Left cardiac atrium (tissue), 4 donors: Measurements from ENCODE around the gene GOLPH3. TPM values are rescaled to one million over a fixed set of nuclear protein-coding genes. Genes with fewer than 3 reads are reported as not detected.
A peak's percentile ranks its signal among the peaks of the same experiment; 100 is the strongest.
"Not testable (repeated sequence)": the region's sequence is repeated elsewhere in the genome, so short reads cannot be mapped to it uniquely, and the experiment has no call there.

Experiments used
- ATAC-seq, 2 donors: fragments of 200-7000 bp; cut with Tn5 transposase; one replicate each; pipeline ENCODE4 v1.9.1; 2020; ENCODE audit warnings: mild to moderate bottlenecking in 2 of 2, moderate library complexity in 2 of 2
- DNase-seq: peaks from one replicate; pipeline ENCODE4 v3.0.0-alpha.2; 2020
- intact Hi-C, 2 donors: fragments of 100-400 bp; cut with DNase I; formaldehyde crosslinking; loops; one replicate each; pipeline versions ENCODE4 v1.14.1 to v1.15.1; 2022 to 2023
- total RNA-seq, 2 donors: library from RNA; stranded (reverse); fragmentation: NEBNext Ultra II Directional; extraction: Animal tissue kit (Norgen Biotek cat#: 25700); gene quantifications; one replicate each; pipeline ENCODE4 v1.2.1, GENCODE V29; 2021
- donor health status: DM: no; HTN: yes; CAD: no.
- donor health status: DM: no; HTN: yes; CAD: no; lungs with severe emphysema.
- donor health status: DM: yes; HTN: yes; CAD: no.
- donor health status: Dilated cardiomyopathy.

GOLPH3 gene
- total RNA-seq, 2 donors from 2014 or later, result 48.0 to 72.2 TPM

DNA sequence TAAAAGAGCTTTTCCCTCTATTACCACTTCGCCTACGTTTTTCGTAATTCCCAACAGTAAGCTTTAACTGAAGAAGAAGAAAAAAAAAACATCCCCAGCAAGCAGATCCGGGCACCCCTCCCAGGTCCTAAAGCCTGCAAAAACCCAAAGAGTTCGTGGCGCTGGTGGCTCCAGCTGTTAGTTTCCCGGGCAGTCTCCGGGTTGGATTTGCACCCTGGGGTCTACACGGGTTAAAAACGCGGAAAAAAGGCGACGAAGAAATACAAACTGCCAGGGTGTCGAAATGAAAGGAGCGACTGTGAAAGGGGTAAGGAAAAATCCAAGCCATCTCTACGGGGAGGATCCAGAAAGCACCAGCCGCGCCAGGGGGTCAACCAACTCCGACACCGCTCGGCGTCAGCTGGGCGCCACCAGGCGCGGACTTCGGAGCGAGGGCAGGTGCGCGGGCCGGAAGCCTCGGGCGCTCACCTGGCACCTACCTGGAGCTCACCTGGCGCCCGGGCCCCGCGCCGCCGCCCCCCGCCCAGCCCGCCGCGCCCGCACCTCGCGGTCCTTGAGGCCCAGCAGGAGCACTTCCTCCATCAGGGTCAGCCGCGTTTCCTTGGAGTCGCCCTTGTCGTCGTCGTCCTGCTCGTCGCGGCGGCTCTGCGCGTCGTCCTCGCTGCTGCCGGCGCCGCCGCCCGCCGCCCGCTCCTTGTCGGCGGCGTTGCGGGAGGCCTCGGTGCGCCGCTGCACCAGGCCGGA is 680 bp downstream of the GOLPH3 start:
- ATAC-seq (peak; percentile 23 to 46), DNase-seq (peak; percentile 66)
- intact Hi-C loops, result loop anchor here in 1 of 2 donors (5.0 kb wide), 1 partner anchor 59 kb away; no protein-coding TSS in a partner anchor

DNA sequence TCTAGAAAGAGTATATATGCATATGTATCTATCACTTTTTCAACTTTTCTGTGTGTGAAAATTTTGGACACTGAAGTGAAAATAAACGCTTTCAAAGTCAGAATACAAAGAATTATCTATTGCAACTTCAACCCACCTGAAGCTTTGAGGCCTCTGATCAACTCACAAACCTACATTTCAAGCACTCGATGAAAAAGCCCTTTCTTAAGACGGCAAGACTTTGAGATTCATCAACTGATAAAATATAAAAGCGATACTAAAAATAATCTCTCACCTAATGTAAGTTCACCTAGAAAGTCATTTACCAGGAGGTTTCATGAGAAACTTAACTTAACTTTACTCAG is 1.2 kb downstream of the GOLPH3 start:
- intact Hi-C loops, result loop anchor here in 1 of 2 donors (5.0 kb wide), 1 partner anchor 59 kb away; no protein-coding TSS in a partner anchor
- ATAC-seq (no peak), DNase-seq (no peak)

DNA sequence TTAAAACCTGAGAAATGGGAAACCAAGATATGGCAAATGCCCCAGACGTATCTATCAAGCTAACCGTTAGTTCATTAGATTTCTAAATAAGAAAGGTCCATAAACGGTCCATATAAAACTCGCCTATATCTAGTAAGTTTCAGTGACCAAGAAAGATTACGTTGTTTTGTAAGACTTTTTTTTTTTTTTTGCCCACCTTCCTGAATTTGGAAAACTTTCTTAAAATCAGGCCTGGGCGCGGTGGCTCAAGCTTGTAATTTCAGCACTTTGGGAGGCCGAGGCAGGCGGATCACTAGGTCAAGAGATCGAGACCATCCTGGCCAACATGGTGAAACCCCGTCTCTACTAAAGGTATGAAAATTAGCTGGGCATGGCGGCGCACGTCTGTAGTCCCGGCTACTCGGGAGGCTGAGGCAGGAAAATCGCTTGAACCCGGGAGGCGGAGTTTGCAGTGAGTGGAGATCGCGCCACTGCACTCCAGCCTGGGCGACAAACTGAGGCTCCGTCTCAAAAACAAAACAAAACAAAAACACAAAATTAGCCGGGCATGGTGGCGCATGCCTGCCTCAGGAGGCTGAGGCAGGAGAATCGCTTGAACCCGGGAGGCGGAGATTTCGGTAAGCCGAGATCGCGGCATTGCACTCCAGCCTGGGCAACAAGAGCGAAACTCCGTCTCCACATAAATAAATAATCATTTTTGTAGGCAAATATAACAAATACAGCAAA is 1.8 kb downstream of the GOLPH3 start:
- DNase-seq, result peak; percentile 46
- intact Hi-C loops, result loop anchor here in 1 of 2 donors (5.0 kb wide), 1 partner anchor 60 kb away; no protein-coding TSS in a partner anchor
- not testable (repeated sequence) for ATAC-seq

DNA sequence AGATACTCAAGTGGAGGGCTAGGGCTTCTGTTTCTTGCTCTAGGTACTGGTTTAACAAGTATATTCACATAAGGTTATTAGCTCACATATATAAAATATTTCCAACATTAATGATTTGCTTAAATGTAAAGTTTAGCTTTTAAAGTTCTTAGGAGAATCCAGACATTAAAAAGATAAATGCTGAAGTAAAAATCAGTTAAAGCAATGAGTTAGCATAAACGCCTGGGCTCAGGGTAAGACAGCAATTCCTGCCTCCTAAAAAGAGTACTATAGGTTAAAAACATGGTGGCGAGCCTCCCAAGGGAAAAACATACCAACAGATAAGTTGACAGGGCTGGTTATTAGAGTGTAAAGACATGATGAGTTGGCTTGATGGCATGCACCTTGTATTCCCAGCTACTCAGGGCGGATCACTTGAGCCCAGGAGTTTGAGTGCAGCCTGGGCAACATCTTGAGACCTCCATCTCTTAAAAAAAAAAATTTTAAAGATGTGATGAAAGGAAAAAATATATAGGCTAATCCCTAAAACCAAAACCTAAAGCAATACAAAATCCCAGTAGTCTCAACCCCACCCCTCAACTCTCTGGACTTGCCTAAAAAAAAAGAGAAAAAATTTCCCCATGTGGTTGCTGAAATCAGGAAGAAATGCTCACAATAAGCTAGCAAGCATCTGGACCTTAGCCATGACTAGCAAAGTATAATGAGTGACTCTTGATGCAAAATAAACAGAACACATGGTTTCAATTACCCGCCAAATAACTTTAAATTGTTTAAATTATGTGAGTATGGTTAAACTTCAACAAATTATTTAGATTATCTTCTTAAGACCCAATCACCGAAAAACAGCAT is 3.6 kb downstream of the GOLPH3 start:
- DNase-seq (no peak), ATAC-seq (no peak)
- intact Hi-C loops, result loop anchor here in 1 of 2 donors (5.0 kb wide), 1 partner anchor 62 kb away; no protein-coding TSS in a partner anchor

DNA sequence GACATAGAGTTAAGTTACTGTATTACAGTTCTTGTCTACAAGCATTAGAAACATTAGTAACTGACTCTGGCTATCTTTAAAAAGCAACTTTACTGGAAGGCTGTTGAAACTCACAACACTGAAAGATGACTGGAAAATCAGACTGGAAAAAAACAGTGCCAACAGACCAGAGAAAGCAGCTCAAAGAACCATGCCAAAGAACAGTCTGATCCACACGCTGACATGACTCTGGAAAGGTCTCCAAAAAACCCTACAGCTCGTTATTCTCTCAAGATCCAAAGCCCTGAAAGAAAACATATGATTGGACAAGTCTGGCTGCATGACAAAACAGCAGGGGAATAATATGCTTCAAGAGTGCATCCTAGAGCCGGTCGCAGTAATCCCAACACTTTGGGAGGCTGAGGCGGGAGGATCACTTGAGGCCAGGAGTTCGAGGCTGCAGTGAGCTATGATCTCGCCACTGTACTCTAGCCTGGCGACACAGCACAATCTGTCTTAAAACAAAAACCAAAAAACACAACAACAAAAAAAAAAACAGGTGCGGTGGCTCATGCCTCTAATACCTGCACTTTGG is 5.6 kb downstream of the GOLPH3 start:
- ATAC-seq (peak; percentile 31 to 44), DNase-seq (no peak)
- intact Hi-C loops, result no loop called here

DNA sequence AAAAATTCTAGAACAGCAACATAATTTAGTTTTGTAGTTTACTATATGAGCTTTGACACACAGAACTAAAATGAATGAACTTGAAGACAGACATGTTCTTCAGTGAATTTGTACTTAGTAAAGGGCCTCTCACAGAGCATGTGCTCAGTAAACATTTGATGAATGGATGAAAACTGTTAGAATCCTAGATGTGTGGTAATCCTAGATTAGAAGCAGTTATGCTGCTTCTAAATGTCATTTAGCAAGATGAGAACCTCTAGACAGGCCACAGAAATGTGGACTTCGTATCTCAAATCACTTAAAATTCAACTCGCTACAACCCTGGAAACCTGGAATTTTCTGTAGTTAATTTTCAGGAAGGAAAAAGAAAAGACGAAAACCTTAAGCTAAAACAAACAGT is 8.5 kb downstream of the GOLPH3 start:
- intact Hi-C loops, result no loop called here
- no peak for DNase-seq
- ATAC-seq, result no peak

DNA sequence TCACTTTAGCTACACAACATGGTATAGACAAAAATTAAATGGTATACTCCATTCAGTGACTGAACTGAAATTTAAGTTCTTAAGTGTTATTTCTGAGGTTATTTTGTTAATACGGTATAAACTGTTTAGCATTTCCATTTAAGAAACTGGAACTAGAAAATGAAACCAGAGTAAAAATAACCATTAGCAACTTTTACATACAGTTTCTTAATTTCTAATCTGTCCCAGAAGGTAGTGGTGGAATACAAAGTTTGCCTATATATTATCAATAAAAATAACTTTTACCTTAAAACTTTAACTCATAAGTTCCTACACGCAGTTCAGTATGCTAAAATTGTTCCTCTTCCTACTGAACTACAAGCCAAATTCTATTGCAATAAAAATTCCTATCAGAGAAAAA is 10.3 kb downstream of the GOLPH3 start:
- DNase-seq (no peak), ATAC-seq (no peak)
- intact Hi-C loops, result no loop called here

DNA sequence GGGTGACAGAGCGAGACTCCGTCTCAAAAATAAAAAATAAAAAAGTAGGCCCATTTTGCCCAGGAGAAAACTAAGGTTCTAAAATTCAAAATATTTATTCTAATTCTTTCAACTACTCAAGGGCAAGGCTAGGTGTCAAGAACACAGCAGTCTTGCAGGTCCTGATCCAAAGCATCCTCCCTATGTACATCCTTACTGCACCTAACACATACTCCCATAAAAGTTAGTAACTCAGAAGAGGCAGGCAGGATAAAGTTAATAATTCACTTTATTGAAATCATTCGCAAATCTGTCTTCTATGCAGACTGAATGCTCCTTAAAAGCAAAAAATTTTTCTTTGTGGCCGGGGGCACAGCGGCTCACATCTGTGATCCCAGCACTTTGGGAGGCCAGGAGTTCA is 11.1 kb downstream of the GOLPH3 start:
- intact Hi-C loops, result no loop called here
- no peak for ATAC-seq
- no peak for DNase-seq

DNA sequence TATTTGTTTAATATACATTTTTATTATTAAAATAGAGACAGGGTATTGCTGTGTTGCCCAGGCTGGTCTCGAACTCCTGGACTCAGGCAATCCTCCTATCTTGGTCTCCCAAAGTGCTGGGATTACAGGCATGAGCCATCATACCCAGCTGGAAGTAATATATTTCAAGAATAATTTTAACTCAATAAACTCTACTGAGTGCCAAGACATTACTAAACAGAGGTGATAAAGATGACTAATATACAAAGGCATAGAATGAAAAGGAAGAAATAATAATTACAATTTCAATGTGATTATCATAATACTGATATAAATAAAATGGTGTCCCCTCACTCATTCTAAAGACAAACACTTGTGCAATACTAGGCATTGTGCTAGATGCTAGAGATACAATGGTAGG is 13.9 kb downstream of the GOLPH3 start:
- ATAC-seq, result peak in 1 of 2 donors; percentile 14
- DNase-seq, result no peak
- intact Hi-C loops, result no loop called here

DNA sequence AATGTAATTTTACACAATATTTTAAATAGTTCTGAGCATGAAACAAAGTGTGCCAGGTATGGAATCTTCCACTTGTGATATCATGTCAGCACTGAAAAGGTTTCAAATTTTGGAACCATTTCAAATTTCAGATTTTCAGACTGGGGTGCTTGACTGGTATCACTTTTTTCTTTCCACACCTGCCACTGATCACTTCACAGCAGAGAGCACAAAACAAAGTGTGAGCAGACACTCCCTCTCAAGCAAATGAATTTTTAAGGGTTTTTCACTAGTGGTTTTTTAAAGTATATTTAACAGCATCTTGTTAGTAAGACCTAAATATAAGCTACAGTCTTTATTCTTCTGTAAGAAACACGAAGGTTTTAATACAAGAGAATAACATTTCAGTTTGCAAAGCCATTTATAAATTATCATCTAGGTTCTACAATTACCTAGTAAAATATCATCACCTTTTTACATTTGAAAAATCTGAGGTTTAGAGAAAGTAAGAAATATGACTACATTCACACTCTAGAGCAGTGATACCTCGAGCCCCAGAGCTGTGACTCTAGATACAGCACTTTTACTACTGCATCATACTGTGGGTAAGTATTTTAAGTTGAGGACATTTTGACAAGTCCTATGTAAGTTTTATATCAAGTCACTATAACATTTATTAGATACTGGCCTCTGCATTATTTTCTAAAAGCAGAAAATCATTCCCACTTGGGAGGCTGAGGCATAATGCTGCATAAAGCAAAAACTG is 14.6 kb downstream of the GOLPH3 start:
- ATAC-seq (no peak), DNase-seq (no peak)
- intact Hi-C loops, result no loop called here

DNA sequence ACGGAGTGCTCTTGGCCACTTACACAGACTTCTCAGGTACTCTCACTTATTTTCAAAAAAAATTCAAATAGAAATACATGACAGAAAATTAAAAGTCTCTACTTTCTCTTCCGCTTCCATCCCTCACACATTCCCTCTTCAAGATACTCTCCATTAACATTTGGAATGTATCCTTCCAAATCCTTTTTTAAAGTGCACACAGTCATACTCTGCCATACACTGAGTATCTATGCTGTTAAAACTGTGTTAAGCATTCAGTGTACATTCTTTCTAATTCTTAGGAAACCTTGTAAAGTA is 15.5 kb downstream of the GOLPH3 start:
- DNase-seq, result no peak
- intact Hi-C loops, result no loop called here
- ATAC-seq, result no peak

DNA sequence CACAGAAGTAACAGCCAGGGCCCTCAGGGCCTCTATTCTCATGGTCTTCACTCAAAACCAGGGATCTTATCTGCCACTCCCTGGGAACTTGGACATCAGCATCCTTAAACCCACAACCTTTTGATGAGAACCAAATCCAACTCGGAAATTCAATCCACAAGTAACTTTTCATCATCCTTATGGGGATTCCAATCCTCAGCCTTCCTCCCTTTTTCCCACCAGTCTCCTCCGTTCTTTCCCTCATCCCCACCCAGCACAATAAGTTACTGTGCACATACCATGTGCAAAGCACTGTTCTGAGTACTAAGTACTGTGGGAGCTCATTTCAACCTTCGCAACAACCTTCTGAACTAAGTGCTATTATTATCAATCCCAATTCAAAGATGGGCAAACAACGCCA is 17.0 kb downstream of the GOLPH3 start:
- intact Hi-C loops, result no loop called here
- peak in 1 of 2 donors; percentile 19 for ATAC-seq
- DNase-seq, result no peak

DNA sequence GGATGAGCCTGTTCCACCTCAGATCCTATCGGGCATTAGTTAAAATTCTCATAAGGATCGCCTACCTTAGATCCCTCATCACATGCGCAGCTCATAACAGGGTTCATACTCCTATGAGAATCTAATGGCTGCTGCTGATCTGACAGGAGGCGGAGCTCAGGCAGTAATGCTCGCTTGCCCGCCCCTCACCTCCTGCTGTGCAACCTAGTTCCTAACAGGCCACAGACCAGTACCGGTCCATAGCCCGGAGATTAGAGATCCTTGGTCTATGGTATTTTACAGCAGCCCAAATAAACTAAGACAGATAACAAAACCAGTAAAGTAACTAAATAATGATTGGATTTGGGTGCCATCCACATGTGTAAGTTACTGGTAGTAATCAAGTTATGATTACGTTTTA is 17.5 kb downstream of the GOLPH3 start:
- ATAC-seq (no peak), DNase-seq (no peak)

DNA sequence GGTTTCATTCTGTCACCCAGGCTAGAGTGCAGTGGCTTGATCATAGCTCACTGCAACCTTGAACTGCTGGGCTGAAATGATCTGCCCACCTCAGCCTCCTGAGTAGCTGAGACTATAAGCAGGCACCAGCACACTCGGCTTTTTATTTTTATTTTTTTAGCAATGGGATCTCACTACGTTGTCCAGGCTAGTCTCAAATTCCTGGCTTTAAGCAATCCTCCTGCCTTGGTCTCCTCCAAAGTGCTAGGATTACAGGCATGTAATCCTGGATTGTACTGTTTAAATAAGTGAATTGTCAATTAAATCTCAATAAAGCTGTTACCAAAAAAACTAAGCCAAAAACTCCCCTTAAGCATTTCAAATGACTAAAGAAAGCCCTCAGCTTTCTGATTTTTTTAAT is 18.9 kb downstream of the GOLPH3 start:
- intact Hi-C loops, result no loop called here
- no peak for ATAC-seq
- no peak for DNase-seq

More for the DNA sequence above, 17.5 kb downstream of the GOLPH3 start:
- intact Hi-C loops, result no loop called here

DNA sequence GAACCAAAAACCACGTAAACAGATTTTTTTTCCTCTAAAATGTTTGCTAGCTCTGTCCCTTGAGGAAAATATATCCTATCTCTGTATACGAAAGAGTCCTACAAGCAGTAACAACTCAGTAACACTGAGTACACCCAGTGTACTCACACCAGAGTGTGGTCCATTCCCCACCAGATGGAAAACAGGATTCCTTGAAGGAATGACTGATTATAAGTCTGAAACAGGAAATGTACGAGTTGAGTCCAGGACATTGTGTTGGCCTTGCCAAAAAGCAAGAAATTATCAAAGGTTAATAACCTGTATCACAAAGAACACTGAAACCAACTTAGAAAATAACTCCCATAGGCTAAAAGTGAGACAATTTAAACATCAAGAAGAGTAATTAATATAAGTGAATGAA is 20.4 kb downstream of the GOLPH3 start:
- no peak for DNase-seq
- intact Hi-C loops, result no loop called here
- ATAC-seq, result peak; percentile 28 to 56

DNA sequence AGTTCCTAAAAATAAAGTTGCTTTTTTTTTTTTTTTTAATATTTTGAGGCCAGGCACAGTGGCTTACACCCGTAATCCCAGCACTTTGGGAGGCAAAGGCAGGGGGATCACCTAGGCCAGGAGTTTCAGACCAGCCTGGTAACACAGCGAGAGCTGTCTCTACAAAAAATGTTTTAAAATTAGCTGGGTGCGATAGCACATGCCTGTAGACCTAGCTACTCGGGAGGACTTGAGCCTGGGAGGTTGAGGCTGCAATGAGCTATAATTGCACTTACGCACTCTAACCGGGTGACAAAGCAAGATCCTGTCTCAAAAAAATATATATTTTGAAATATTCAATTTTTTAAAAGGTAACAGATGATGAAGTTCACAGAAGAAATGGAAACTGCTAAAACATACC is 22.9 kb downstream of the GOLPH3 start:
- no peak for DNase-seq
- peak in 1 of 2 donors; percentile 26 for ATAC-seq
- intact Hi-C loops, result no loop called here

DNA sequence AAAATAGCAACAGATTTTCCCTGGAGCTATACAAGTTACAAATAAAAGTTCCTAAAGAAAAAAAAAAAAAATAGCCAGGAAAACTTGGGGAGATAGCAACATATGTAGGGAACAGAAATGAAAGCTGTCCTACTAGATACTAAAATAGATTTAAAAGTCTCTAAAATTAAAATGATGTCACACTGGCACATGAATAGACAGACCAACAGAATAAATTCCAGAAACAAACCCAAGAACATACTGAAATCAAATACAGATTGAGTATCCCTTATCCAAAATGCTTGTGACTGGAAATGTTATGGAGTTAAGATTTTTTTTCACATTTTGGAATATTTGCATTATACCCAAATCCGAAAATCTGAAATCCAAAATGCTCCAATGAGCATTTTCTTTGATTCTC is 23.8 kb downstream of the GOLPH3 start:
- no peak for DNase-seq
- no peak for ATAC-seq
- intact Hi-C loops, result no loop called here

DNA sequence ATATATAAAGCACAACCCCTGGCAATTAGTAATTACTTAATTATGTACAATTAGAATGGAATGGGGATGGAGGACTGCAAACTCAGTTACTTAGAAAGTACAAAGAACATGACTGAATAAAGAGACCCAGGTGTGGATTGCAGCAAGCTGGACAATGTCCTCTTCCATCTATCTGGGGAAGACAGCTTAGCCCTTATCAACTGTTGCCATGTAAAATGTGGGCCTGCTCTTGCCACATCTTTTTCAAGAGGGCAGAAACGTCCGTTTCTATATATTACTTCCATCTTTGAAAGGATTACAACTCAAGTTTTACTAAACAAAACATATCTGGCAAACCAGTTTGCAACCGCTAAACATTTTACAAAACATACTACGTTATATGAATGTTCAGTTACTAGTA is 26.2 kb downstream of the GOLPH3 start:
- no peak for ATAC-seq
- DNase-seq, result no peak
- intact Hi-C loops, result no loop called here

DNA sequence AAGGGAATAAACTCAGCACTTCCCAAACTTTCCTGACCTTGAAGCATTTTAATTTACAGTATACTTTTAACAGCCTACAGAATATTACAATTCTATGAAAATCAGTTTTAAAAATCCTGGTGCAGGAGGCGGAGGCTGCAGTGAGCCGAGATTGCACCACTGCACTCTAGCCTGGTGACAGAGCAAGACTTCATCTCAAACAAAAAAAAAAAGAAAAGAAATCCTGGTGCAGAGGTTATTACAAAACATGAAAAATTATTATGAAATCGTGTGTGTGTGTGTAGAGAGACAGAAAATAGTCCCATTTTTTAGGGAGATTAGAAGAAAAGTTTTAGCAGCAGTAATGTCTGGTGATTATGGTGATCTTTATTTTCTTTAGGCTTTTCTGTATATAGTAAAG is 26.9 kb downstream of the GOLPH3 start:
- intact Hi-C loops, result no loop called here
- DNase-seq, result no peak
- peak; percentile 22 to 28 for ATAC-seq
